Effector memory CD8-positive, alpha-beta T cell (primary cell): Measurements from ENCODE around the gene RHOF.

Experiments
- ATAC-seq: fragments of 150-1000 bp; cut with Tn5 transposase; replicated peaks from 2 replicates; pipeline ENCODE4 v1.10.0; 2021; ENCODE audit warnings: mild to moderate bottlenecking, moderate library complexity
- DNase-seq, 3 experiments: peaks; one replicate each; pipeline ENCODE4 v3.0.0; 2021
- H3K27ac Mint-ChIP-seq, 2 donors: one replicate each; pipeline ENCODE4 v1.8.0; 2022; ENCODE audit warnings: mild to moderate bottlenecking in 2 of 2, mixed read lengths in 2 of 2, moderate library complexity in 2 of 2
- H3K27me3 Mint-ChIP-seq, 2 donors: one replicate each; pipeline ENCODE4 v1.8.0; 2022; ENCODE audit warnings: mixed read lengths in 2 of 2
- H3K36me3 Mint-ChIP-seq: one replicate; pipeline ENCODE4 v1.8.0; 2022; ENCODE audit warnings: mild to moderate bottlenecking, moderate library complexity, mixed read lengths; ENCODE audit not compliant: insufficient read depth
- H3K4me1 Mint-ChIP-seq, 2 donors: one replicate each; pipeline ENCODE4 v1.8.0; 2022; ENCODE audit warnings: low read depth in 2 of 2, mixed read lengths in 2 of 2
- H3K4me3 Mint-ChIP-seq, 2 donors: one replicate each; pipeline ENCODE4 v1.8.0; 2022; ENCODE audit warnings: mild to moderate bottlenecking in 2 of 2, mixed read lengths in 2 of 2, moderate library complexity in 2 of 2
- H3K9me3 Mint-ChIP-seq, 2 donors: one replicate each; pipeline ENCODE4 v1.8.0; 2022; ENCODE audit warnings: mixed read lengths in 2 of 2

Gene RHOF

DNA sequence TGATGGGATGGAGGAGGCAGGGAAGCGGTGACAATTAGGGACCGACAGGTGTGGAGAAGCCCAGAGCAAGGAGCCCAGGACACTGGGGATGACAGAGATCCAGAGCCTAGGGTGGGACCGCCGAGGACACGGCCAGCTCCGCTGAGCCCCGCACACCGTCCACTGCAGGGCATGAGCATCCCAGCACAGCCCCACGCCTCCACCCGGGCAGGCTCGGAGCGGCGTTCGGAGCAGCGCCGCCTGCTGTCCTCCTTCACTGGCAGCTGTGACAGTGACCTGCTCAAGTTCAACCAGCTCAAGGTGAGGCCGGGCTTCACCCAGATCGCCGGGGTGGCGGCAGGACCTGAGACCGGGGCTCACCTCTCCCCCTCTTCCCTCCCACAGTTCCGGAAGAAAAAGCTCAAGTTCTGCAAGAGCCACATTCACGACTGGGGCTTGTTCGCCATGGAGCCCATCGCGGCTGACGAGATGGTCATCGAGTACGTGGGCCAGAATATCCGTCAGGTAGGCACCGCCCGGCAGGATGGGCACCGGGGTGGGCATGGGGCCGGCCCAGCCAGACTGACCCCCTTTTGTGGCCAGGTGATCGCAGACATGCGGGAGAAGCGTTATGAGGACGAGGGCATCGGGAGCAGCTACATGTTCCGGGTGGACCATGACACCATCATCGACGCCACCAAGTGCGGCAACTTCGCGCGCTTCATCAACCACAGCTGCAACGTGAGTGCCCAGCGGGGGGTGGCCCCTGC lies 34.0 kb upstream of the RHOF start:
- Mint-ChIP-seq H3K4me1 (peaks cover 12 to 20% of the 10 kb centered on the region in 2 donors), H3K36me3 (peaks cover 78% of the 10 kb centered on the region), H3K4me3 (no peak overlapping the region), H3K9me3 (no peaks in the 10 kb centered on the region), H3K27me3 (no peaks in the 10 kb centered on the region), H3K27ac (no peak overlapping the region)
- DNase-seq, result no peak
- no peak for ATAC-seq

DNA sequence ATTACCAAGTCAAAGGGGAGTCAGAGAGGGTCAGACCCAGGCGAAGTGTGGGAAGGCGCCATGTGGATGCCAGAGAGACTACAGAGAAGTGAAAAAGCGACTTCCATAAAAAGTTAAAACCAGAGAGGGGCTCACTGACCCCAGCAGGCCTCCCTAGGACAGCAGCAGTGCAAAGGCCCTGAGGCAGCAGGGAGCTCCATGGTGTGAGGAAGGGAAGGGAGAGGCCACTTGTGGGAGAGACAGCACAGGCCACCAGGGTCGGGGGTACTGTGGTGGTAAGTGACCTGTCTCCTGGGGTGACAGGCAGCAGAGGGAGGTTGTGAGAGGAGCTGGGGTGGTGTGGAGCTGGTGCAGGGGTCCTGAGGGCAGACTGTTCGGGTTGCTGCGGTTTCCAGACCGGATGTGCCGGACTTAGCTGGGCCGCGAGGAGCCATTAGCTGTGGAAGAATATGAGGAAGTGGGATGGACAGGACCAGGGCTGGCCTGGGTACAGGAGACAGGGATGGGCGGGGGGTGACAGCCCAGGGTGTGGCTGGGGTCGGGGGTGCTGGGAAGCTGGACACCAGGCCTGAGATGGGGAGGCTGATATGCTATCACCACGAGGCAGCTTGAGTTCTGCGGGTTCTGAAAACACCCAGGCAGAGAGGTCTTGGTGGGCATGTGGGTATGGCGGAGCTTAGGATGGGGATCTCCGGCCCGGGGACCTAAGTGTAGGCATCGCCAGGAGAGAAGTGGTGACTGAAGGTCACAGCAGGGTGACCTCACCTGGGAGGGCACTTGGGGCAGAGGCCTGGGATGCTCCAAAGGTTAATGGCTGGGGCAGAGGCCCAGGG lies 33.0 kb upstream of the RHOF start:
- Mint-ChIP-seq H3K9me3 (no peaks in the 10 kb centered on the region), H3K4me1 (peaks cover 12 to 20% of the 10 kb centered on the region in 2 donors), H3K4me3 (peak overlapping the region in 1 of 2 donors; percentile 37), H3K27me3 (no peaks in the 10 kb centered on the region), H3K36me3 (peaks cover 79% of the 10 kb centered on the region), H3K27ac (peak overlapping the region; percentile 12 to 95)
- DNase-seq (no peak), ATAC-seq (no peak)

DNA sequence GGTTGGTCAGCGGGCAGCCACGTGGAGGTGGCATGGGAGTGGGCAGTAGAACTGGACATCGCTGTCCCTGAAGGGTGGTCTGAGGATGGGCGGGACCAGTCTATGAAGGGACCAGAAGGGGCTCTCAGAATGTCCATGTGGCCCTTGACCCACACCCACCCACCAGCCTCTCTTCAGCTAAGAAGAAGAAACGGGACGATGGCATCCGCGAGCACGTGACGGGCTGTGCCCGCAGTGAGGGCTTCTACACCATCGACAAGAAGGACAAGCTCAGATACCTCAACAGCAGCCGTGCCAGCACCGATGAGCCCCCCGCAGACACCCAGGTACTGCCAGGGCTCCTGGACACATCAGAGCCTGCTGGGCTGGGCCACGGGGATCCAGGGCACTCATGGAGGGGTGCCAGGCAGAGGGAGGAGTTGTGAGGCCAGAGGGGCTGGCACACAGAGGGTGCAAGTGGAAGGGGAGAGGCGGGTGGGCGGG lies 31.6 kb upstream of the RHOF start:
- no peak overlapping the region for H3K4me3 Mint-ChIP-seq
- ATAC-seq, result no peak
- no peaks in the 10 kb centered on the region for H3K9me3 Mint-ChIP-seq
- H3K4me1 Mint-ChIP-seq, result peaks cover 10 to 20% of the 10 kb centered on the region in 2 donors
- DNase-seq, result no peak
- H3K27ac Mint-ChIP-seq, result peak overlapping the region; percentile 51 to 95
- no peaks in the 10 kb centered on the region for H3K27me3 Mint-ChIP-seq
- peaks cover 88% of the 10 kb centered on the region for H3K36me3 Mint-ChIP-seq

DNA sequence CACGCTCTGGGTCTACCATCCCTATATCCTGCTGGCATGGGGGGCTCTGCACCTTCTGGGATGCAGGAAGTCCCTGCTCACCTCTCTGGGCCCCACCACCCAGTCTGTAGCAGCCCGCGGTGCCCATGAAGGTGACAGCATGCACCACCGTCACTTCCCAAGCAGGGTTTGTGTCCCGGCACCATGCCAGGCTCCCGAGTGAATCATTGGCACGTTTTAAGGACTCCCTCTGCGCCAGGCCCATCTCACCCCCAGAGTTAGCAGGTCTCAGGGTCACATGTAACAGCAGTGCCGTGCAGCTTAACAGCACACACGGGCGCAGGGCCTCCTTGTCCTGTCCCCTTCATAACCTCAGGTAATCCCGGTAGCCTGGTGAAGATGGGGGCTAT lies 30.2 kb upstream of the RHOF start:
- H3K27ac Mint-ChIP-seq, result peak overlapping the region in 1 of 2 donors; percentile 31
- H3K4me1 Mint-ChIP-seq, result peaks cover 8 to 12% of the 10 kb centered on the region in 2 donors
- no peaks in the 10 kb centered on the region for H3K9me3 Mint-ChIP-seq
- no peaks in the 10 kb centered on the region for H3K27me3 Mint-ChIP-seq
- no peak for ATAC-seq
- peaks cover 89% of the 10 kb centered on the region for H3K36me3 Mint-ChIP-seq
- no peak for DNase-seq
- no peak overlapping the region for H3K4me3 Mint-ChIP-seq

DNA sequence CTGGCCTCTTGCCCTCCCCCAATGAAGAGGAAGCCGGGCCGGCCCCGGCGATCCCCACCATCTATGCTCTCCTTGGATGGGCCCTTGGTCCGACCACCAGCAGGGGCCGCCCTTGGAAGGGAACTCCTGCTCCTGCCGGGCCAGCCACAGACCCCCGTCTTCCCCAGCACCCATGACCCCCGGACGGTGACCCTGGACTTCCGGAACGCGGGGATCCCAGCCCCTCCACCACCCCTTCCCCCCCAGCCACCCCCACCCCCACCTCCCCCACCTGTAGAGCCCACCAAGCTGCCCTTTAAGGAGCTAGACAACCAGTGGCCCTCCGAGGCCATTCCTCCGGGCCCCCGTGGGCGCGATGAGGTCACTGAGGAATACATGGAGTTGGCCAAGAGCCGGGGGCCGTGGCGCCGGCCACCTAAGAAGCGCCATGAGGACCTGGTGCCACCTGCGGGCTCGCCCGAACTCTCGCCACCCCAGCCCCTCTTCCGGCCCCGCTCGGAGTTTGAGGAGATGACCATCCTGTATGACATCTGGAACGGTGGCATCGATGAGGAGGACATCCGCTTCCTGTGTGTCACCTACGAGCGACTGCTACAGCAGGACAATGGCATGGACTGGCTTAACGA lies 29.7 kb upstream of the RHOF start:
- Mint-ChIP-seq H3K9me3 (no peaks in the 10 kb centered on the region), H3K4me1 (peaks cover 7 to 10% of the 10 kb centered on the region in 2 donors), H3K27ac (peak overlapping the region in 1 of 2 donors; percentile 31), H3K4me3 (no peak overlapping the region), H3K27me3 (no peaks in the 10 kb centered on the region), H3K36me3 (peaks cover 89% of the 10 kb centered on the region)
- DNase-seq (no peak), ATAC-seq (no peak)

DNA sequence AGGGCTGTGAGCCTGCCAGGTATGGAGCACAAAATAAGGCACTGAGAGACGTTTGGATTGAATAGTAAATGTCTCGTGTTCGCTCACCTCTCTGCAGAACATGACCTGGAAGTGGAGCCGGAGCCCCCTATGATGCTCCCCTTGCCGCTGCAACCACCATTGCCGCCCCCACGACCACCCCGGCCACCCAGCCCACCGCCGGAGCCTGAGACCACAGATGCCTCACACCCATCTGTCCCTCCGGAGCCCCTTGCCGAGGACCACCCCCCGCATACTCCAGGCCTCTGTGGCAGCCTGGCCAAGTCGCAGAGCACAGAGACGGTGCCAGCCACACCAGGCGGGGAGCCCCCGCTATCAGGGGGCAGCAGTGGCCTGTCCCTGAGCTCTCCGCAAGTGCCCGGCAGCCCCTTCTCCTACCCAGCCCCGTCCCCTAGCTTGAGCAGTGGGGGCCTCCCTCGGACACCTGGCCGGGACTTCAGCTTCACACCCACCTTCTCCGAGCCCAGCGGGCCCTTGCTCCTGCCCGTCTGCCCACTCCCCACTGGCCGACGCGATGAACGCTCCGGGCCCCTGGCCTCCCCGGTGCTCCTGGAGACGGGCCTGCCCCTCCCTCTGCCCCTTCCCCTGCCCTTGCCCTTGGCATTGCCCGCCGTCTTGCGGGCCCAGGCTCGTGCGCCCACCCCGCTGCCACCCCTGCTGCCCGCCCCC lies 29.1 kb upstream of the RHOF start:
- no peaks in the 10 kb centered on the region for H3K9me3 Mint-ChIP-seq
- H3K4me1 Mint-ChIP-seq, result peaks cover 7 to 10% of the 10 kb centered on the region in 2 donors
- H3K4me3 Mint-ChIP-seq, result no peak overlapping the region
- H3K27me3 Mint-ChIP-seq, result no peaks in the 10 kb centered on the region
- DNase-seq (no peak), ATAC-seq (no peak)
- peaks cover 89% of the 10 kb centered on the region for H3K36me3 Mint-ChIP-seq
- no peak overlapping the region for H3K27ac Mint-ChIP-seq

DNA sequence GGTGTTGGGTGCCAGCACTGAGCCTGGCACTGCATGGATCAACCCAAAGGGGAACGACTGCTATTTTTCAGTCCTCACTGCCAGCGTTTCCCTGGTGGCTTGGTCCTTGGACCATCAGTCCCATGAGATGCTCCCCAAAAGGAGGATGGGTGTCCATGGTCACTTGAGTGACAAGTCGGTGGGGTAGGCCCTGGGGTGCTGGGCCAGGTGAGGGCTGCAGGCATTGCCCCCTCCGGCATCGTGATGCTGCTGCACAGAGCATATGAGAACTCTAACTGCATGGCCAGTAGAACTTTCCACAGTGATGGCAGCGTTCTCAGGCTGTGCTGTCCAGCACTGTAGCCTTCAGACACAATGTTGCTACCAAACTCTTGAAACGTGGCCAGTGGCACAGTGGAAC lies 26.6 kb upstream of the RHOF start:
- no peak for ATAC-seq
- no peak for DNase-seq

DNA sequence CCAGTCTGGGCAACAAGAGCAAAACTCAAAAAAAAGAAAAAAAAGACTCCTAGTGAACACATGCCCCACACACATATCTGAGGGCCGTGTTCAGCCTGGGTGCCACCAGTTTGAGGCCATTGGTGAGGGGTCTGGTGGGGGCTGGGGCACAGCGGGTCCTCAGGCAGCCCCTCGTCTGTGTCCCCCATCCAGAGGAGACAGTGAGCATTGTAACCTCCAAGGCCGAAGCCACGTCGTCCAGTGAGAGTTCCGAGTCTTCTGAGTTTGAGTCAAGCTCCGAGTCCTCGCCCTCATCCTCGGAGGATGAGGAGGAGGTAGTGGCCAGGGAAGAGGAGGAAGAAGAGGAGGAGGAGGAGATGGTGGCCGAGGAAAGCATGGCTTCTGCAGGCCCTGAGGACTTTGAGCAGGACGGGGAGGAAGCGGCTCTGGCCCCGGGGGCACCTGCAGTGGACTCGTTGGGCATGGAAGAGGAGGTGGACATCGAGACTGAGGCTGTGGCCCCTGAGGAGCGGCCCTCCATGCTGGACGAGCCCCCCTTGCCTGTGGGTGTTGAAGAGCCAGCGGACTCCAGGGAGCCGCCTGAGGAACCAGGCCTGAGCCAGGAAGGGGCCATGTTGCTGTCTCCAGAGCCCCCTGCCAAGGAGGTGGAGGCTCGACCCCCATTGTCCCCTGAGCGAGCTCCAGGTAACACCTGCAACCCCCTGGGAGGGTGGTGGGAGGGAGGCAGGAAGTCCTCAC lies 25.9 kb upstream of the RHOF start:
- Mint-ChIP-seq H3K4me1 (peaks cover 5 to 7% of the 10 kb centered on the region in 2 donors), H3K27me3 (no peaks in the 10 kb centered on the region), H3K36me3 (peaks cover 92% of the 10 kb centered on the region), H3K9me3 (no peaks in the 10 kb centered on the region), H3K27ac (peak overlapping the region; percentile 62 to 86), H3K4me3 (no peak overlapping the region)
- ATAC-seq (no peak), DNase-seq (no peak)

More for the DNA sequence above, 26.6 kb upstream of the RHOF start:
- Mint-ChIP-seq H3K27ac (peak overlapping the region in 1 of 2 donors; percentile 78), H3K36me3 (peaks cover 92% of the 10 kb centered on the region), H3K9me3 (no peaks in the 10 kb centered on the region), H3K4me3 (no peak overlapping the region), H3K27me3 (no peaks in the 10 kb centered on the region), H3K4me1 (peaks cover 5 to 7% of the 10 kb centered on the region in 2 donors)

DNA sequence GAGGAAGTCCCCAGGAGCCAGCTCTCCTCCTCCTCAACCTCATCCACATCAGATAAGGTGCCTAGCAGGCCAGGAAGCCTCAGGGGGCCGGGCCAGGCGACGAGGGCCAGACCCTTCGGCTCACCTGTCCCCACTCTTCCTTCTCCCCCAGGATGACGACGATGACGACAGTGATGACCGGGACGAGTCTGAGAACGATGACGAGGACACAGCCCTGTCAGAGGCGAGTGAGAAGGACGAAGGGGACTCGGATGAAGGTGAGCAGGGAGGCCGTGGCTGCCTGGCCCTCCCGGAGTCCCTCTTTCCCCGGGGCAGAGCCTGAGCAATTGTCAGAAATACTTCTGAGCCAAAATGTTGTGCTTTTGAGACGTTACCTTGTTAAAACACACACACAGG lies 24.2 kb upstream of the RHOF start:
- H3K36me3 Mint-ChIP-seq, result peaks cover 89% of the 10 kb centered on the region
- peaks cover 15 to 16% of the 10 kb centered on the region in 2 donors for H3K4me1 Mint-ChIP-seq
- H3K27me3 Mint-ChIP-seq, result no peaks in the 10 kb centered on the region
- no peak for ATAC-seq
- no peaks in the 10 kb centered on the region for H3K9me3 Mint-ChIP-seq
- peak overlapping the region in 1 of 2 donors; percentile 49 for H3K27ac Mint-ChIP-seq
- DNase-seq, result no peak
- H3K4me3 Mint-ChIP-seq, result no peak overlapping the region

DNA sequence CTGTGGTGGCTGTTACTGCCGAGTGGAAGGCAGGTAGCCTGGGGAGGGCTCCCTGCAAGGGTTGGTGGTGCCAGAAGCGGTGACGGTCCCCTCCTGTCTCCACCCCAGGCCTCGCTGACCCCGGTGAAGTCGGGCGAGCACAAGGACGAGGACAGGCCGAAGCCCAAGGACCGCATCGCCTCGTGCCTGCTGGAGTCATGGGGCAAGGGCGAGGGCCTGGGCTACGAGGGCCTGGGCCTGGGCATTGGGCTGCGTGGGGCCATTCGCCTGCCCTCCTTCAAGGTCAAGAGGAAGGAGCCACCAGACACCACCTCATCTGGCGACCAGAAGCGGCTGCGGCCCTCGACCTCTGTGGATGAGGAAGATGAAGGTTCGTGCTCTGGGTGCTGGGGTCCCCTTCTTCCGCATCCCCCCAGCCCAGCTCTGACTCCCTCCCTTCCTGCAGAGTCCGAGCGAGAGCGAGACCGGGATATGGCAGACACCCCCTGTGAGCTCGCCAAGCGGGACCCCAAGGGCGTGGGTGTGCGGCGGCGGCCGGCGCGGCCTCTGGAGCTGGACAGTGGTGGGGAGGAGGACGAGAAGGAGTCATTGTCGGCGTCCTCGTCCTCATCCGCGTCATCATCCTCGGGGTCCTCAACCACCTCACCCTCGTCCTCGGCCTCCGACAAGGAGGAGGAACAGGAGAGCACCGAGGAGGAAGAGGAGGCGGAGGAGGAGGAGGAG lies 23.6 kb upstream of the RHOF start:
- Mint-ChIP-seq H3K27me3 (no peaks in the 10 kb centered on the region), H3K4me3 (no peak overlapping the region), H3K4me1 (peaks cover 20 to 21% of the 10 kb centered on the region in 2 donors), H3K36me3 (peaks cover 88% of the 10 kb centered on the region), H3K9me3 (no peaks in the 10 kb centered on the region), H3K27ac (peak overlapping the region in 1 of 2 donors; percentile 49)
- ATAC-seq (no peak), DNase-seq (no peak)

DNA sequence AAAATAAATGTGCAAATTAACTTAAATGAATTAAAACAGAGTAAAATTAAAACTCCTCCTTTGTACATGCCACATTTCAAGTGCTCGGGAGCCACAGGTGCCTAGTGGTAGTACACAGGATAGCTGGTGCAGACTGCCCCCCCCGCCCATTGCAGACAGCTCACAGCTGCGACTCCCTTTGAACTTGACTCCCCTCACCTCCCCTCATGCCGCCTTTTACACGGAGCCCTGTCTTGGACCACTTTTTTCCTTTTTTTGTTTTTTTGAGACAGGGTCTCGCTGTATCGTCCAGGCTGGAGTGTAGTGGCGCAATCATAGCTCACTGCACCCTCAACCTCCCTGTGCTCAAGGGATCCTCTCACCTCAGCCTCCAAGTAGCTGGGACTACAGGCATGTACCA lies 21.8 kb upstream of the RHOF start:
- ATAC-seq (no peak), DNase-seq (no peak)
- Mint-ChIP-seq H3K27ac (no peak overlapping the region), H3K4me1 (peaks cover 31 to 34% of the 10 kb centered on the region in 2 donors), H3K36me3 (peaks cover 86% of the 10 kb centered on the region), H3K4me3 (no peak overlapping the region), H3K27me3 (no peaks in the 10 kb centered on the region), H3K9me3 (no peaks in the 10 kb centered on the region)
